Keratinocyte (primary cell): Measurements from ENCODE around the gene LARGE1. TPM values are rescaled to one million over a fixed set of nuclear protein-coding genes. Genes with fewer than 3 reads are reported as not detected.

Source experiments
- DNase-seq: peaks from one replicate; pipeline ENCODE4 v3.0.0-alpha.2; 2011; ENCODE audit warnings: low read depth, missing footprints, low spot score
- FAIRE-seq: peaks from 2 replicates; lab custom pipeline; 2011; peaks lifted over from hg19 to GRCh38; lab: Jason Lieb, UNC
- H2AFZ ChIP-seq: 2 replicates; pipeline ENCODE4 v1.6.0; 2012; ENCODE audit warnings: low read length, control low read depth, inconsistent platforms; ENCODE audit not compliant: control insufficient read depth
- H3K27ac ChIP-seq: 2 replicates; pipeline ENCODE4 v1.5.1; 2011; ENCODE audit warnings: low read length; ENCODE audit not compliant: control insufficient read depth, insufficient read depth
- H3K27me3 ChIP-seq: 3 replicates; pipeline ENCODE4 v1.6.0; 2011; ENCODE audit warnings: low read length; ENCODE audit not compliant: control insufficient read depth, insufficient read depth; ENCODE audit errors: extremely low read depth
- H3K36me3 ChIP-seq, 2 experiments: 2 replicates in 1 of 2; 3 replicates in 1 of 2; pipeline ENCODE4 v1.5.1; 2011; ENCODE audit warnings: low read length in 2 of 2, mild to moderate bottlenecking in 1 of 2; ENCODE audit not compliant: control insufficient read depth in 2 of 2, insufficient read depth in 2 of 2; ENCODE audit errors: extremely low read depth in 1 of 2
- H3K4me1 ChIP-seq: 3 replicates; pipeline ENCODE4 v1.5.1; 2011; ENCODE audit warnings: low read length; ENCODE audit not compliant: control insufficient read depth, insufficient read depth; ENCODE audit errors: extremely low read depth
- H3K4me2 ChIP-seq: 3 replicates; pipeline ENCODE4 v1.6.0; 2011; ENCODE audit warnings: low read depth, low read length; ENCODE audit not compliant: control insufficient read depth, insufficient read depth; ENCODE audit errors: extremely low read depth
- H3K4me3 ChIP-seq, 3 experiments: fragments of 200-600 bp in 1 of 3; sonication (generic) in 1 of 3; 2 replicates in 2 of 3; 3 replicates in 1 of 3; pipeline ENCODE4 v1.5.1; 2011 to 2016; ENCODE audit warnings: low read length in 3 of 3, mild to moderate bottlenecking in 3 of 3, control low read depth in 2 of 3, inconsistent platforms in 1 of 3, low read depth in 1 of 3, mixed read lengths in 1 of 3, mixed run types in 1 of 3, moderate library complexity in 1 of 3; ENCODE audit not compliant: control insufficient read depth in 2 of 3, insufficient read depth in 2 of 3; ENCODE audit errors: extremely low read depth in 1 of 3
- H3K79me2 ChIP-seq: 2 replicates; pipeline ENCODE4 v1.6.0; 2012; ENCODE audit warnings: low read length; ENCODE audit not compliant: control insufficient read depth, insufficient read depth
- H3K9ac ChIP-seq: 3 replicates; pipeline ENCODE4 v1.6.0; 2011; ENCODE audit warnings: low read length; ENCODE audit not compliant: control insufficient read depth, insufficient read depth; ENCODE audit errors: extremely low read depth
- H3K9me1 ChIP-seq: 3 replicates; pipeline ENCODE4 v1.6.0; 2011; ENCODE audit warnings: low read length; ENCODE audit not compliant: control insufficient read depth, insufficient read depth; ENCODE audit errors: extremely low read depth
- H3K9me3 ChIP-seq: 2 replicates; pipeline ENCODE4 v1.5.1; 2012; ENCODE audit warnings: low read depth, low read length; ENCODE audit not compliant: control insufficient read depth
- H4K20me1 ChIP-seq: 3 replicates; pipeline ENCODE4 v1.6.0; 2011; ENCODE audit warnings: low read length; ENCODE audit not compliant: control insufficient read depth, insufficient read depth; ENCODE audit errors: extremely low read depth
- CTCF ChIP-seq, 3 experiments: IDR thresholded peaks in 1 of 3; conservative IDR thresholded peaks in 1 of 3; optimal IDR thresholded peaks in 1 of 3; 2 replicates in 2 of 3; 3 replicates in 1 of 3; pipeline versions ENCODE3 to v1.5.1; 2011; ENCODE audit warnings: low read length in 3 of 3, mild to moderate bottlenecking in 3 of 3, moderate library complexity in 2 of 3, control low read depth in 1 of 3, inconsistent platforms in 1 of 3; ENCODE audit not compliant: insufficient read depth in 2 of 3; ENCODE audit errors: extremely low read depth in 1 of 3
- EZH2 ChIP-seq: IDR thresholded peaks from one replicate; pipeline ENCODE4 v1.6.1; 2012; ENCODE audit warnings: inconsistent platforms, mild to moderate bottlenecking, low read length, moderate library complexity
- dilution Hi-C: fragments of 300-500 bp; cut with MboI; formaldehyde crosslinking; loops from one replicate; pipeline ENCODE4 v1.7.0; 2020; ENCODE audit warnings: low sequenced_read_pairs; ENCODE audit not compliant: extremely low pct_ligation_motif_present
- polyA plus RNA-seq, 5 experiments: library from polyadenylated mRNA; depleted of rRNA in 3 of 5; stranded (reverse) in 3 of 5; stranded (forward) in 1 of 5; unstranded in 1 of 5; fragments of >200 nt; gene quantifications; 1 replicate in 1 of 5; 2 replicates in 3 of 5; 3 replicates in 1 of 5; pipeline versions ENCODE4 v1.2.1 to v1.2.3, GENCODE V29; 2011 to 2012; ENCODE audit warnings: missing spikeins in 2 of 5, low read depth in 1 of 5, low replicate concordance in 1 of 5

The LARGE1 gene
- polyA plus RNA-seq, 1 donor (not counting 4 experiments of a cell fraction or from before 2014, with no cell fraction given): 4.5 TPM

DNA sequence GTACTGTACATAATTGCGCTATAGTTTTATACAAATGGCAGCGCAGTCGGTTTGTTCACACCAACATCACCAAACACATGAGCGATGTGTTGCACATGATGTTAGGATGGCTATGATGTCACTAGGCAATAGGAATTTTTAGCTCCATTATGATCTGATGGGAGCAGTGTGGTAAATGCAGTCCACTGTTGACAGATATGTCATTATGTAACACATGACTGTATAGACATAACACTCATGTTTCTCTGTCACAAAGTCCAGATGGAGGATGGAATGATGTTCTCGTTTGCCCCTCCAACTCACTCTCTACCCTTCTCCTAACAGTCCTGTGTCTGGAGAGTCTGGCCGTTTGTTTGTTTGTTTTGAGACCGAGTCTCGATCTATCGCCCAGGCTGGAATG is 288.5 kb downstream of the LARGE1 start:
- TF ChIP-seq EZH2: no peak
- no peak for TF ChIP-seq CTCF (optimal IDR thresholded peaks at IDR 0.05 in 1 of 3, IDR thresholded peaks at IDR 0.05 in 1 of 3, conservative IDR thresholded peaks at IDR 0.05 in 1 of 3; ENCODE audit: extremely low read depth in 1 of 3, insufficient read depth in 2 of 3, low read length in 3 of 3)
- no peaks in the 10 kb centered on the region for H3K27me3 ChIP-seq
- no peaks in the 10 kb centered on the region for H4K20me1 ChIP-seq
- H3K4me3 ChIP-seq: no peak overlapping the region
- no peak overlapping the region for H3K9ac ChIP-seq
- no peak overlapping the region for H3K27ac ChIP-seq
- H3K9me1 ChIP-seq: no peaks in the 10 kb centered on the region
- dilution Hi-C loops: no loop called here
- H3K4me2 ChIP-seq: no peak overlapping the region
- H3K36me3 ChIP-seq: no peaks in the 10 kb centered on the region
- no peaks in the 10 kb centered on the region for H3K79me2 ChIP-seq
- no peak for DNase-seq
- no peak overlapping the region for H2AFZ ChIP-seq
- H3K9me3 ChIP-seq: no peaks in the 10 kb centered on the region
- FAIRE-seq: no peak
- H3K4me1 ChIP-seq: no peaks in the 10 kb centered on the region

- no peak for FAIRE-seq
- no peak overlapping the region for H3K27ac ChIP-seq
- DNase-seq: no peak
- no peak overlapping the region for H3K9ac ChIP-seq
- no peaks in the 10 kb centered on the region for H3K4me1 ChIP-seq
- H3K9me3 ChIP-seq: no peaks in the 10 kb centered on the region
- H4K20me1 ChIP-seq: no peaks in the 10 kb centered on the region
- dilution Hi-C loops: no loop called here
- H3K36me3 ChIP-seq: no peaks in the 10 kb centered on the region
- TF ChIP-seq EZH2: no peak
- no peak for TF ChIP-seq CTCF (optimal IDR thresholded peaks at IDR 0.05 in 1 of 3, IDR thresholded peaks at IDR 0.05 in 1 of 3, conservative IDR thresholded peaks at IDR 0.05 in 1 of 3; ENCODE audit: extremely low read depth in 1 of 3, insufficient read depth in 2 of 3, low read length in 3 of 3)
- H3K4me3 ChIP-seq: no peak overlapping the region
- no peaks in the 10 kb centered on the region for H3K79me2 ChIP-seq
- H3K27me3 ChIP-seq: no peaks in the 10 kb centered on the region
- H3K9me1 ChIP-seq: no peaks in the 10 kb centered on the region
- H3K4me2 ChIP-seq: no peak overlapping the region
- no peak overlapping the region for H2AFZ ChIP-seq
These were observed 294.3 kb downstream of the LARGE1 start for GRCh38 chr22:33625959-33626358.
